ENCODE data around the gene SMAD6. TPM values are rescaled to one million over a fixed set of nuclear protein-coding genes. Genes with fewer than 3 reads are reported as not detected.
A peak's percentile ranks its signal among the peaks of the same experiment; 100 is the strongest.

SMAD6 gene
- total and polyA plus RNA-seq, 2 of the 4 experiments (the other 2 are of a cell fraction) = 4.8 to 8.5 TPM

- Histone ChIP-seq H4K91ac (ENCODE audit: insufficient read depth, low read depth, low read length) (no peak overlapping the region), H2BK5ac (ENCODE audit: low read depth, low read length, poor library complexity, severe bottlenecking) (no peak overlapping the region), H2BK15ac (ENCODE audit: low read depth, low read length) (no peak overlapping the region), H3K23ac (ENCODE audit: low read depth, low read length) (0 out of 2 replicates have a peak overlapping the region, but pooled peaks have one; percentile 69), H3K14ac (replicated peaks; ENCODE audit: low read depth, low read length) (0 out of 2 replicates have a peak overlapping the region, but pooled peaks have one; percentile 1), H3K9ac (ENCODE audit: low read depth, low read length) (0 out of 2 replicates have a peak overlapping the region, but pooled peaks have one; percentile 24), H4K8ac (ENCODE audit: low read depth in 2 of 2, low read length in 2 of 2) (no peak overlapping the region; a peak in 1 of 4 replicates), H3K4me3 (ENCODE audit: insufficient read depth, low read depth, low read length) (no peak overlapping the region), H4K5ac (ENCODE audit: low read depth, low read length) (no peak overlapping the region), H3K4me1 (ENCODE audit: control insufficient read depth, insufficient read depth, low read length) (peaks cover 28% of the 10 kb centered on the region), H3K9me3 (ENCODE audit: control insufficient read depth, insufficient read depth, low read length) (no peaks in the 10 kb centered on the region), H3K79me1 (ENCODE audit: low read depth in 1 of 2, low read length in 2 of 2) (peaks cover 17 to 72% of the 10 kb centered on the region in 2 experiments), H2AFZ (replicated peaks; ENCODE audit: low read length, poor library complexity) (no peak overlapping the region), H2AK5ac (ENCODE audit: low read depth, low read length) (peak overlapping the region; percentile 72), H2BK120ac (ENCODE audit: low read depth, low read length) (no peak overlapping the region), H2BK20ac (ENCODE audit: low read depth, low read length) (no peak overlapping the region; the same call in 1 of the 2 replicates), H3K56ac (ENCODE audit: extremely low read depth, insufficient read depth, low read length) (no peak overlapping the region), H3K27ac (ENCODE audit: insufficient read depth, low read length) (peak overlapping the region; percentile 57; the same call in 1 of the 2 replicates), H3K18ac (ENCODE audit: low read depth, low read length) (no peak overlapping the region), H2AK9ac (replicated peaks; ENCODE audit: low read depth, low read length, poor library complexity) (no peak overlapping the region), H4K20me1 (ENCODE audit: insufficient read depth, low read length) (peaks cover 42% of the 10 kb centered on the region), H3K4ac (ENCODE audit: low read depth, low read length) (peak overlapping the region; percentile 50), H3K4me2 (ENCODE audit: low read depth, low read length) (peak overlapping the region; percentile 99; the same call in 1 of the 2 replicates), H3K9me1 (ENCODE audit: insufficient read depth, low read length) (peaks cover 19% of the 10 kb centered on the region), H3K36me3 (ENCODE audit: control insufficient read depth, insufficient read depth, low read length) (peaks cover 4% of the 10 kb centered on the region), H3K27me3 (ENCODE audit: control insufficient read depth, insufficient read depth, low read length) (no peaks in the 10 kb centered on the region)
- ChIA-PET CTCF (interaction anchor here (0.6 to 2.4 kb wide), 3 partner anchors 14 to 145 kb away, joined by 3 to 8 read pairs (median 8); no protein-coding TSS in a partner anchor), POLR2A (ENCODE audit: unreplicated experiment) (interaction anchor here (0.6 to 1.0 kb wide), 2 partner anchors 79 to 136 kb away, joined by 3 to 6 read pairs; no protein-coding TSS in a partner anchor)
- intact Hi-C loops (cut with micrococcal nuclease) = loop anchor here (2.0 to 10.0 kb wide), 3 partner anchors 81 to 201 kb away; partner anchors contain the start of genes RPL4 and ZWILCH
- peak; percentile 35 for DNase-seq
- no peak for ATAC-seq (ENCODE audit: low read depth)
- in situ Hi-C loops (cut with MboI; ENCODE audit: low sequenced_read_pairs) = loop anchor here (5.0 to 25.0 kb wide), 2 partner anchors 66 to 131 kb away; no protein-coding TSS in a partner anchor
- BruUV-seq (replicated peaks) = no TSS peak
- TF ChIP-seq BHLHE40 (IDR thresholded peaks at IDR 0.05; ENCODE audit: low read depth, low read length) = no peak
- TF ChIP-seq SMC3 (IDR thresholded peaks at IDR 0.05; ENCODE audit: low read depth, low read length) = peak; percentile 43
- no peak for TF ChIP-seq RCOR1 (IDR thresholded peaks at IDR 0.05; ENCODE audit: insufficient replicate concordance, low read length)
- TF ChIP-seq POLR2A (IDR thresholded peaks at IDR 0.05; ENCODE audit: low read depth, low read length) = no peak
- no peak for TF ChIP-seq CEBPB (IDR thresholded peaks at IDR 0.05; ENCODE audit: low read depth, low read length)
- peak; percentile 56 for TF ChIP-seq RAD21 (IDR thresholded peaks at IDR 0.05; ENCODE audit: low read length)
- TF ChIP-seq CTCF (conservative IDR thresholded peaks at IDR 0.05; ENCODE audit: low read depth, low read length) = peak; percentile 53
- no peak for TF ChIP-seq CHD1 (IDR thresholded peaks at IDR 0.05; ENCODE audit: low read depth, low read length)
- no peak for TF ChIP-seq FOS (IDR thresholded peaks at IDR 0.05; ENCODE audit: low read depth, low read length)
- TF ChIP-seq MAZ (IDR thresholded peaks at IDR 0.05; ENCODE audit: borderline replicate concordance, low read depth, low read length) = no peak; the same call in 1 of the 2 replicates
- TF ChIP-seq NFE2L2 (IDR thresholded peaks at IDR 0.05; ENCODE audit: low read depth, low read length) = no peak
- TF ChIP-seq USF2 (IDR thresholded peaks at IDR 0.05; ENCODE audit: low read depth, low read length) = no peak
- no peak for TF ChIP-seq RFX5 (IDR thresholded peaks at IDR 0.05; ENCODE audit: low read depth, low read length)
- WGBS, 2 experiments (ENCODE audit: extremely low coverage in 2 of 2, insufficient read length in 1 of 2) = 60% methylated on average over 4 of the region's 22 CpGs; no CpG with 5 or more reads in 1 of the 2 experiments
- dilution Hi-C loops (cut with HindIII; ENCODE audit: low sequenced_read_pairs, unreplicated experiment) = no loop called here
Measured at GRCh38 chr15:66706225-66706732, 4.2 kb downstream of the SMAD6 start.

Data from IMR-90 (cell line).